Esophagus squamous epithelium (tissue), 5 donors: Measurements from ENCODE around the gene FHIT. TPM values are rescaled to one million over a fixed set of nuclear protein-coding genes. Genes with fewer than 3 reads are reported as not detected.

Experiments used
- DNase-seq: peaks from one replicate; lab custom pipeline; 2025; lab: John Stamatoyannopoulos, UW
- H3K27ac ChIP-seq, 4 donors: fragments of 200-600 bp; sonication (generic); one replicate each; pipeline ENCODE4 v1.5.1; 2016 to 2019; ENCODE audit warnings: mild to moderate bottlenecking in 1 of 4
- H3K27me3 ChIP-seq, 4 donors: fragments of 200-600 bp; sonication (generic); 1 replicate in 3 of 4; 2 replicates in 1 of 4; pipeline versions ENCODE4 v1.5.1 to v1.6.0; 2017 to 2021; ENCODE audit warnings: antibody characterized with exemption in 1 of 4
- H3K36me3 ChIP-seq, 3 donors: fragments of 200-600 bp; sonication (generic); one replicate each; pipeline ENCODE4 v1.5.1; 2016 to 2019
- H3K4me1 ChIP-seq, 3 donors: fragments of 200-600 bp; sonication (generic); one replicate each; pipeline ENCODE4 v1.5.1; 2017 to 2019
- H3K4me3 ChIP-seq, 4 donors: fragments of 200-600 bp; sonication (generic); 1 replicate in 3 of 4; 2 replicates in 1 of 4; pipeline ENCODE4 v1.5.1; 2016 to 2019; ENCODE audit warnings: mild to moderate bottlenecking in 2 of 4, moderate library complexity in 1 of 4
- H3K9me3 ChIP-seq, 3 donors: fragments of 200-600 bp; sonication (generic); one replicate each; pipeline ENCODE4 v1.5.1; 2016 to 2019
- POLR2A ChIP-seq, 4 donors: fragments of 450-650 bp; IDR thresholded peaks; one replicate each; pipeline ENCODE4 v1.6.1; 2017; ENCODE audit warnings: antibody characterized with exemption in 4 of 4, mild to moderate bottlenecking in 4 of 4, moderate library complexity in 3 of 4
- WGBS, 2 donors: methylation state at CpG; one replicate each; pipeline ENCODE4 v1.1.5; 2018; 5-methylcytosine and 5-hydroxymethylcytosine counted together
- intact Hi-C: fragments of 100-400 bp; cut with DNase I; formaldehyde crosslinking; loops from one replicate; pipeline ENCODE4 v1.15.0; 2022
- total RNA-seq, 4 donors: library from RNA; depleted of rRNA; stranded (reverse); fragments of >200 nt; gene quantifications; one replicate each; pipeline ENCODE4 v1.1.0, GENCODE V29; 2016
- TF ChIP-seq, protein P1 (sequence below), 6 experiments: fragments of 450-650 bp in 4 of 6; fragments of 200-600 bp in 2 of 6; sonication (generic) in 2 of 6; IDR thresholded peaks; one replicate each; pipeline ENCODE4 v1.5.1; 2016 to 2019; ENCODE audit warnings: antibody characterized with exemption in 6 of 6, mild to moderate bottlenecking in 4 of 6, moderate library complexity in 4 of 6
- donor health status: DM: yes; HTN: yes; CAD: no.

The FHIT gene
- total RNA-seq, 4 donors from 2014 or later = 0.64 to 5.7 (median 3.1) TPM

DNA sequence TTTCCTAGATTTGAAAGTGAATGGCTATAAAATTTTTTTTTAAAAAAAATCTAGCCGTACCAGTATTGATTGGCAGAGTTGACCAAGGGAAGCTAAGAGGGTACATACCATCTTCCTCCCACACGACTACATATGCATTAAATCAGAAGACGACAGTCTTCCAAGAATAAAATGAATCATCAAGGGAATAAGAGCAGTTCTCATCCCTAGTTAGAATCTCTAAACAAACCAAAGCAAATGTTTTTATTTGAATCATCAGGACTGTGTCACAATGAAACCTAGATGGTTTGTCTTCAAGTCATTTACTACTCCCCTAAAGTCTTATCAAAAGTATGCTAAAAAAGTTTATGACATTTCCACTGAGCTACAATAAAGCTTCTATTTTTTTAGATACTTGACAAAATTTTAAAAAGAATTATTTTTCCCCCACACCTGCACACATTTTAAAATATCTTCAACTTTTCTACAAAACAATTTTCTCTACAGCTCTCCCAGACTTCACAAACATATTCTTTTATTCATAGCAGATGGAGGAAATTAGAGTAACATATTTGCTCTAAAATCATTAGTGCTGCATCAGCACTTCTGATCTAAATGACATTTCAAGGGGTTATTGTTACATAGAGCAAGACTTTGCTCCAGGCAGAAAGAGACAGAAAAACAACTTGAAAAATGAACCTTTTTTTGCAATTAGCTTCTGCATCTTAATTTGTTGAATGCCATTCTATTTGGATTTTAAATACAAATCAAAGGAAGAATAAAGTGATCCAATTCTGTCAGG, 547.1 kb downstream of the FHIT start:
- no peak overlapping the region for H3K27ac ChIP-seq
- no peak for TF ChIP-seq POLR2A (IDR thresholded peaks at IDR 0.05)
- TF ChIP-seq, protein P1, sequence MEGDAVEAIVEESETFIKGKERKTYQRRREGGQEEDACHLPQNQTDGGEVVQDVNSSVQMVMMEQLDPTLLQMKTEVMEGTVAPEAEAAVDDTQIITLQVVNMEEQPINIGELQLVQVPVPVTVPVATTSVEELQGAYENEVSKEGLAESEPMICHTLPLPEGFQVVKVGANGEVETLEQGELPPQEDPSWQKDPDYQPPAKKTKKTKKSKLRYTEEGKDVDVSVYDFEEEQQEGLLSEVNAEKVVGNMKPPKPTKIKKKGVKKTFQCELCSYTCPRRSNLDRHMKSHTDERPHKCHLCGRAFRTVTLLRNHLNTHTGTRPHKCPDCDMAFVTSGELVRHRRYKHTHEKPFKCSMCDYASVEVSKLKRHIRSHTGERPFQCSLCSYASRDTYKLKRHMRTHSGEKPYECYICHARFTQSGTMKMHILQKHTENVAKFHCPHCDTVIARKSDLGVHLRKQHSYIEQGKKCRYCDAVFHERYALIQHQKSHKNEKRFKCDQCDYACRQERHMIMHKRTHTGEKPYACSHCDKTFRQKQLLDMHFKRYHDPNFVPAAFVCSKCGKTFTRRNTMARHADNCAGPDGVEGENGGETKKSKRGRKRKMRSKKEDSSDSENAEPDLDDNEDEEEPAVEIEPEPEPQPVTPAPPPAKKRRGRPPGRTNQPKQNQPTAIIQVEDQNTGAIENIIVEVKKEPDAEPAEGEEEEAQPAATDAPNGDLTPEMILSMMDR (IDR thresholded peaks at IDR 0.05) = no peak
- intact Hi-C loops = no loop called here
- no peak for DNase-seq
- no peaks in the 10 kb centered on the region for H3K27me3 ChIP-seq
- H3K4me3 ChIP-seq = no peak overlapping the region
- H3K9me3 ChIP-seq = no peaks in the 10 kb centered on the region
- no peaks in the 10 kb centered on the region for H3K36me3 ChIP-seq
- no peaks in the 10 kb centered on the region for H3K4me1 ChIP-seq
- WGBS, 2 donors = 48 to 66% methylated on average over 3 of the region's 3 CpGs

DNA sequence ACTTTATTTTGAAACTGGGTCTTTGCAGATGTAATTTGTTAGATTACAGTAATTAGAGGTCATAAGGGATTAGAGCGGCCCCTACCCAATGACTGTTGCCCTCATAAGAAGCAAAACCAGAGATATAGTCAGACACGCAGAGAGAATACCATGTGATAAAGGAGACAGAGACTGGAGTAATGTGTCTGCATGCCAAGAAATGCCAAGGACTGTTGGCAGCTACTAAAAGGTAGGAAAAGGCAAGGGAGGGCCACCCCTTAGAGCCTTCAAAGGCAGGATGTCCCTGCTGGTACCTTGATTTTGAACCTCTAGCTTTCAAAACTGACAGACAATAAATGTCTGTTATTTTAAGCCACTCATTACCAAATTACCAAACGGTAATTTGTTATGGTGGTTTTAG, 548.2 kb downstream of the FHIT start:
- 74 to 93% methylated on average over 3 of the region's 3 CpGs for WGBS, 2 donors
- intact Hi-C loops = no loop called here
- Histone ChIP-seq H3K4me1 (no peaks in the 10 kb centered on the region), H3K27ac (no peak overlapping the region), H3K36me3 (no peaks in the 10 kb centered on the region), H3K4me3 (no peak overlapping the region), H3K27me3 (no peaks in the 10 kb centered on the region), H3K9me3 (no peaks in the 10 kb centered on the region)
- DNase-seq = no peak
- TF ChIP-seq, protein P1 (IDR thresholded peaks at IDR 0.05) = no peak
- no peak for TF ChIP-seq POLR2A (IDR thresholded peaks at IDR 0.05)

DNA sequence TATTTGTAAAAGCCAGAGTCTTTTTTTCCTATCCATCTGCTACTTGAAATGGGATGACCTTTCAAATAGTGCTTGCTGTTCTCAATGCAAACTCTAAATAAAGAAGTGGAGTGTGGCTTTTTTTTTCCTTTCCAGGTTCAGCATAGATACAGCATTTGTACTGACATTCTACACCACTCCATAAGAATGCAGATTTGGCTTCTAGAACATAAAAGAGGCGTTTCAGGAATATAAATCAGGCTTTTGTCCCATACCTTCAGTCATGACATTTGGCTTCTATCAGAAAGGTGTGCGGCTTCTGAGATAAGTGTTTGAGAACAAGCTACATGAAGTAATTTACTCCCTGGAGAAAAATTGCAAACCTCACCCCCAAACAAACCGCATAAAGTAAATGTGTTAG, 553.1 kb downstream of the FHIT start:
- H3K9me3 ChIP-seq = no peaks in the 10 kb centered on the region
- H3K27me3 ChIP-seq = no peaks in the 10 kb centered on the region
- TF ChIP-seq, protein P1 (IDR thresholded peaks at IDR 0.05) = no peak
- no peak for TF ChIP-seq POLR2A (IDR thresholded peaks at IDR 0.05)
- H3K4me1 ChIP-seq = no peaks in the 10 kb centered on the region
- H3K27ac ChIP-seq = no peak overlapping the region
- no peak overlapping the region for H3K4me3 ChIP-seq
- 65 to 75% methylated on average over 3 of the region's 3 CpGs for WGBS, 2 donors
- intact Hi-C loops = no loop called here
- no peak for DNase-seq
- no peaks in the 10 kb centered on the region for H3K36me3 ChIP-seq

DNA sequence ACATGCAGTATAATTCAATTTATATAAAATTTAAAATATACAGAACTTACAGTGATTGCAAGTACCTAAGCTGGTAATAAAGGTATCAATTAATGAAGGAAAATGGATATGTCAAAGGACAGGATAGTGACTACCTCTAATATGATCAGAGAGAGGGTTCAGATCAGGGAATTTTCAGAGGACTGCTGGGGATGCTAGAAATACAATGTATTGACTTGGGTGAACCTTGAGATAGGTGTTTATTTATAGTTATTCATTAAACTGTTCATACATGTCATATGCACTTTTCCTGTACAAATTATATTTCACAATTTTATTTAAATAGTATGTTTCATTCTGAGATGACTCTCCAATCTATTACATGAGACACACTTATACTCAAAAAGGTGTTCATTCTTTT, 554.1 kb downstream of the FHIT start:
- intact Hi-C loops = no loop called here
- Histone ChIP-seq H3K27ac (no peak overlapping the region), H3K9me3 (no peaks in the 10 kb centered on the region), H3K27me3 (no peaks in the 10 kb centered on the region), H3K4me1 (no peaks in the 10 kb centered on the region), H3K4me3 (no peak overlapping the region), H3K36me3 (no peaks in the 10 kb centered on the region)
- DNase-seq = no peak
- no peak for TF ChIP-seq POLR2A (IDR thresholded peaks at IDR 0.05)
- TF ChIP-seq, protein P1 (IDR thresholded peaks at IDR 0.05) = no peak

DNA sequence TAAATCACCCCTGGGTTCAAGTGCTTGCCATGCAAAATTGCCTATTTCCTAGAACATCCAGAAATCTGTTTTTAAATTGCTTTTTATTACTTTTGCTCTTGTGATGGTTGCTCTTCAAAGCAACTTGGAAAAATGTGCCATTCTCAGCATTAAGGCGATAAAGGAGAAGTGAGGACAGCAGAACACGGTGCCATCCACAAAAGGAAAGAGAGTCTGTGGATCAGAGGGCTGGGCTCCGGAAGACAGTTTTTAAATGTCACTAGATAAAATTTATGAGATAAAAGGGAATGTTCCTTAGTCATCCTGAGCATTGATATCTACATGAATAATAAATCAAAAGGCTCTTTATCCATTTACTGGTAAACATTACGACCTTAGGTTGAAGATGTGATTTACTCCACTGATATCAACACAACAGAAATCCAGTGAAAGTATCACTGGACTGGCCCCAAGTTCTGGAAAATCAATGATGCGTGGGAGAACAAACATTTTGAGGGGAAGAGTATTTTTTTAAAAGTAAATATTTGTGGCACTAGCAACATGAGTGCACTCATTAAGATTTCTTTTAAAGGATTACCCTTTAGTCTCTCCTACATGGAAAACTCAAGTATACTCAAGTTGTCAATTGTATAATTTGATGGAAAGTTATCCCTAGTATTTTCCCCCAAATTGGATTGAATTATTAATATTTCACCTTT, 554.7 kb downstream of the FHIT start:
- Histone ChIP-seq H3K27me3 (no peaks in the 10 kb centered on the region), H3K4me3 (no peak overlapping the region), H3K4me1 (no peaks in the 10 kb centered on the region), H3K27ac (no peak overlapping the region), H3K9me3 (no peaks in the 10 kb centered on the region), H3K36me3 (no peaks in the 10 kb centered on the region)
- DNase-seq = no peak
- intact Hi-C loops = no loop called here
- WGBS, 2 donors = 72 to 79% methylated on average over 5 of the region's 5 CpGs
- TF ChIP-seq, protein P1 (IDR thresholded peaks at IDR 0.05) = no peak
- no peak for TF ChIP-seq POLR2A (IDR thresholded peaks at IDR 0.05)
